Measurements from ENCODE around the gene ZNF302.
A peak's percentile ranks its signal among the peaks of the same experiment; 100 is the strongest.

ZNF302 gene

GRCh38 chr19:34732612-34733211, 55.2 kb downstream of the ZNF302 start:
- no peak for DNase-seq (ENCODE audit: low read depth)

- peak; percentile 60 for DNase-seq (ENCODE audit: low read depth)
Observed at GRCh38 chr19:34733266-34733745, 55.8 kb downstream of the ZNF302 start.

GRCh38 chr19:34733746-34734536, 56.5 kb downstream of the ZNF302 start, which contains the start of gene ZNF181:
Gene ZNF181, plus strand, starts transcription at chr19:34734243. Its CDS starts 795 bp downstream, at chr19:34735038.
- DNase-seq (ENCODE audit: low read depth), result peak; percentile 89

- DNase-seq (ENCODE audit: low read depth), result peak; percentile 82
Observed at GRCh38 chr19:34734537-34735103, 57.1 kb downstream of the ZNF302 start.

All from ELR (cell line).